ENCODE results near the gene LRP10. TPM values are rescaled to one million over a fixed set of nuclear protein-coding genes. Genes with fewer than 3 reads are reported as not detected.
A peak's percentile ranks its signal among the peaks of the same experiment; 100 is the strongest.
"Not testable (repeated sequence)": the region's sequence is repeated elsewhere in the genome, so short reads cannot be mapped to it uniquely, and the experiment has no call there.

LRP10 gene
- total and polyA plus RNA-seq, 2 experiments from 2014 or later: 161 to 202 TPM

GRCh38 chr14:22824711-22825359, 46.7 kb upstream of the LRP10 start:
- Histone ChIP-seq H3K36me3 (ENCODE audit: low read depth) (no peaks in the 10 kb centered on the region), H3K9me2 (ENCODE audit: insufficient read depth) (no peaks in the 10 kb centered on the region), H2AFZ (peak overlapping the region; percentile 61), H3F3A (ENCODE audit: insufficient read depth) (peaks cover 20% of the 10 kb centered on the region), H3K4me2 (ENCODE audit: unreplicated experiment) (peak overlapping the region; percentile 55), H3K27ac (peak overlapping the region; percentile 89), H3K79me2 (ENCODE audit: insufficient read depth) (peaks cover 4% of the 10 kb centered on the region), H3K9me3 (ENCODE audit: low read depth) (no peaks in the 10 kb centered on the region), H3K9ac (peak overlapping the region; percentile 75), H3K27me3 (replicated peaks; ENCODE audit: insufficient read depth) (no peaks in the 10 kb centered on the region), H3K4me1 (ENCODE audit: insufficient read depth) (peaks cover 24% of the 10 kb centered on the region), H4K20me1 (ENCODE audit: insufficient read depth) (no peaks in the 10 kb centered on the region), H3K4me3 (no peak overlapping the region)
- 49 to 57% methylated on average over 8 of the region's 8 CpGs for WGBS, 2 experiments (ENCODE audit: low coverage in 1 of 2, low lambda C conversion rate in 2 of 2, missing lambda C conversion rate in 2 of 2)
- peak; percentile 97 for DNase-seq
- TF ChIP-seq EZH2phosphoT487 (IDR thresholded peaks at IDR 0.05; ENCODE audit: insufficient read depth, low read depth): no peak
- no peak for TF ChIP-seq EZH2 (IDR thresholded peaks at IDR 0.05; ENCODE audit: insufficient read depth, poor library complexity, severe bottlenecking)
- in situ Hi-C loops (cut with MboI): no loop called here

- H4K20me1 ChIP-seq (ENCODE audit: insufficient read depth); H3K9me3 ChIP-seq (ENCODE audit: low read depth); H3K36me3 ChIP-seq (ENCODE audit: low read depth); H3K27me3 ChIP-seq (replicated peaks; ENCODE audit: insufficient read depth); in situ Hi-C loops (cut with MboI); H3K9me2 ChIP-seq (ENCODE audit: insufficient read depth); H3F3A ChIP-seq (ENCODE audit: insufficient read depth); DNase-seq: not testable (repeated sequence)
- Histone ChIP-seq H3K79me2 (ENCODE audit: insufficient read depth) (peaks cover 36% of the 10 kb centered on the region), H3K9ac (peak overlapping the region; percentile 91), H3K4me1 (ENCODE audit: insufficient read depth) (peaks cover 16% of the 10 kb centered on the region), H3K4me2 (ENCODE audit: unreplicated experiment) (peak overlapping the region; percentile 93), H2AFZ (peak overlapping the region; percentile 97), H3K27ac (peak overlapping the region; percentile 51), H3K4me3 (peak overlapping the region; percentile 89)
- 83 to 86% methylated on average over 12 of the region's 12 CpGs for WGBS, 2 experiments (ENCODE audit: low coverage in 1 of 2, low lambda C conversion rate in 2 of 2, missing lambda C conversion rate in 2 of 2)
These were observed 42.4 kb upstream of the LRP10 start for GRCh38 chr14:22829076-22829660.

- peak; percentile 94 for DNase-seq
- TF ChIP-seq EZH2 (IDR thresholded peaks at IDR 0.05; ENCODE audit: insufficient read depth, poor library complexity, severe bottlenecking): no peak
- TF ChIP-seq EZH2phosphoT487 (IDR thresholded peaks at IDR 0.05; ENCODE audit: insufficient read depth, low read depth): no peak
- Histone ChIP-seq H3K27me3 (replicated peaks; ENCODE audit: insufficient read depth) (no peaks in the 10 kb centered on the region), H3K9me2 (ENCODE audit: insufficient read depth) (no peaks in the 10 kb centered on the region), H3K4me1 (ENCODE audit: insufficient read depth) (0 out of 2 replicates have a peak, but pooled peaks cover 10% of the 10 kb centered on the region), H2AFZ (peak within 1 kb of the TSS; percentile 97), H3K36me3 (ENCODE audit: low read depth) (no peaks in the 10 kb centered on the region), H3K79me2 (ENCODE audit: insufficient read depth) (peaks cover 36% of the 10 kb centered on the region), H3F3A (ENCODE audit: insufficient read depth) (0 out of 2 replicates have a peak, but pooled peaks cover under 1% of the 10 kb centered on the region), H3K27ac (peak within 1 kb of the TSS; percentile 51), H3K4me2 (ENCODE audit: unreplicated experiment) (peak within 1 kb of the TSS; percentile 93), H3K9ac (peak within 1 kb of the TSS; percentile 91), H3K4me3 (peak within 1 kb of the TSS; percentile 89), H3K9me3 (ENCODE audit: low read depth) (no peaks in the 10 kb centered on the region), H4K20me1 (ENCODE audit: insufficient read depth) (no peaks in the 10 kb centered on the region)
- 2% methylated on average over 41 of the region's 41 CpGs for WGBS, 2 experiments (ENCODE audit: low coverage in 1 of 2, low lambda C conversion rate in 2 of 2, missing lambda C conversion rate in 2 of 2)
- in situ Hi-C loops (cut with MboI): no loop called here
These were observed 41.7 kb upstream of the LRP10 start, which contains the start of gene MRPL52 for GRCh38 chr14:22829661-22830442. TSS of gene MRPL52 (plus strand) at chr14:22829887. CDS start at chr14:22829913, 26 bp downstream.

GRCh38 chr14:22830443-22831010, 41.0 kb upstream of the LRP10 start:
- in situ Hi-C loops (cut with MboI): no loop called here
- WGBS, 2 experiments (ENCODE audit: low coverage in 1 of 2, low lambda C conversion rate in 2 of 2, missing lambda C conversion rate in 2 of 2): 14 to 16% methylated on average over 3 of the region's 3 CpGs
- H2AFZ ChIP-seq: peak overlapping the region; percentile 97

More at GRCh38 chr14:22830443-22831010, 41.0 kb upstream of the LRP10 start:
- Histone ChIP-seq H3K9ac (peak overlapping the region; percentile 91), H3K27me3 (replicated peaks; ENCODE audit: insufficient read depth) (no peaks in the 10 kb centered on the region), H3F3A (ENCODE audit: insufficient read depth) (peaks cover 8% of the 10 kb centered on the region), H3K9me2 (ENCODE audit: insufficient read depth) (no peaks in the 10 kb centered on the region), H3K27ac (peak overlapping the region; percentile 51; the same call in 1 of the 2 replicates), H3K36me3 (ENCODE audit: low read depth) (no peaks in the 10 kb centered on the region), H3K4me1 (ENCODE audit: insufficient read depth) (0 out of 2 replicates have a peak, but pooled peaks cover 7% of the 10 kb centered on the region), H3K9me3 (ENCODE audit: low read depth) (no peaks in the 10 kb centered on the region), H3K4me3 (peak overlapping the region; percentile 89), H4K20me1 (ENCODE audit: insufficient read depth) (no peaks in the 10 kb centered on the region), H3K79me2 (ENCODE audit: insufficient read depth) (peaks cover 38% of the 10 kb centered on the region), H3K4me2 (ENCODE audit: unreplicated experiment) (peak overlapping the region; percentile 93)
- DNase-seq: peak; percentile 4
- TF ChIP-seq EZH2phosphoT487 (IDR thresholded peaks at IDR 0.05; ENCODE audit: insufficient read depth, low read depth) (no peak), EZH2 (IDR thresholded peaks at IDR 0.05; ENCODE audit: insufficient read depth, poor library complexity, severe bottlenecking) (no peak)
